Loucy (cell line): ENCODE results near the gene CEBPZOS.
"Not testable (repeated sequence)": the region's sequence is repeated elsewhere in the genome, so short reads cannot be mapped to it uniquely, and the experiment has no call there.

Experiments
- H2AFZ ChIP-seq: fragments of 200-600 bp; sonication (generic); 2 replicates; pipeline ENCODE4 v1.6.0; 2016; ENCODE audit warnings: antibody characterized with exemption, mild to moderate bottlenecking, low read length, moderate library complexity
- H3F3A ChIP-seq: fragments of 200-600 bp; 2 replicates; pipeline ENCODE4 v1.6.0; 2016; ENCODE audit warnings: antibody characterized with exemption, low read depth, mild to moderate bottlenecking
- H3K27me3 ChIP-seq: fragments of 200-600 bp; sonication (generic); 2 replicates; pipeline ENCODE4 v1.6.1; 2014; ENCODE audit warnings: low read length, mild to moderate bottlenecking; ENCODE audit not compliant: insufficient read depth, poor library complexity, severe bottlenecking
- H3K36me3 ChIP-seq: fragments of 200-600 bp; sonication (generic); 2 replicates; pipeline ENCODE4 v1.6.1; 2016; ENCODE audit warnings: low read length; ENCODE audit not compliant: insufficient read depth
- H3K4me1 ChIP-seq: fragments of 200-600 bp; sonication (generic); 2 replicates; pipeline ENCODE4 v1.5.1; 2014; ENCODE audit warnings: low read length, mild to moderate bottlenecking; ENCODE audit not compliant: insufficient read depth, poor library complexity, severe bottlenecking
- H3K4me2 ChIP-seq: fragments of 200-600 bp; sonication (generic); 2 replicates; pipeline ENCODE4 v1.6.0; 2014; ENCODE audit warnings: antibody characterized with exemption, low read length, low read depth, mild to moderate bottlenecking; ENCODE audit not compliant: poor library complexity, severe bottlenecking
- H3K4me3 ChIP-seq: fragments of 200-600 bp; sonication (generic); 2 replicates; pipeline ENCODE4 v1.5.1; 2014; ENCODE audit warnings: low read length, mild to moderate bottlenecking, mixed read lengths; ENCODE audit not compliant: poor library complexity, severe bottlenecking
- H3K79me2 ChIP-seq: fragments of 200-600 bp; sonication (generic); 2 replicates; pipeline ENCODE4 v1.6.1; 2014; ENCODE audit warnings: low read length; ENCODE audit not compliant: insufficient read depth
- H3K9ac ChIP-seq: fragments of 200-600 bp; sonication (generic); 2 replicates; pipeline ENCODE4 v1.6.0; 2014; ENCODE audit warnings: mild to moderate bottlenecking, low read depth, low read length, moderate library complexity; ENCODE audit not compliant: poor library complexity, severe bottlenecking
- H3K9me2 ChIP-seq: fragments of 200-600 bp; sonication (generic); replicated peaks from 2 replicates; pipeline ENCODE4 v1.6.1; 2016; ENCODE audit warnings: low read depth, low read length, mixed read lengths
- H3K9me3 ChIP-seq: fragments of 200-600 bp; sonication (generic); 2 replicates; pipeline ENCODE4 v1.6.1; 2014; ENCODE audit warnings: mild to moderate bottlenecking, antibody characterized with exemption, low read length, low read depth; ENCODE audit not compliant: insufficient read depth
- H4K20me1 ChIP-seq: fragments of 200-600 bp; sonication (generic); 2 replicates; pipeline ENCODE4 v1.6.0; 2014; ENCODE audit warnings: antibody characterized with exemption, low read length, mild to moderate bottlenecking; ENCODE audit not compliant: insufficient read depth, poor library complexity, severe bottlenecking
- CTCF ChIP-seq: fragments of 200-600 bp; sonication (generic); conservative IDR thresholded peaks from 2 replicates; pipeline ENCODE4 v1.5.1; 2014; ENCODE audit warnings: mild to moderate bottlenecking, antibody characterized with exemption, low read length
- EZH2phosphoT487 ChIP-seq: fragments of 200-600 bp; IDR thresholded peaks from 2 replicates; pipeline ENCODE4 v1.6.1; 2018; ENCODE audit warnings: antibody characterized with exemption, mild to moderate bottlenecking, moderate library complexity, borderline replicate concordance

The CEBPZOS gene

DNA sequence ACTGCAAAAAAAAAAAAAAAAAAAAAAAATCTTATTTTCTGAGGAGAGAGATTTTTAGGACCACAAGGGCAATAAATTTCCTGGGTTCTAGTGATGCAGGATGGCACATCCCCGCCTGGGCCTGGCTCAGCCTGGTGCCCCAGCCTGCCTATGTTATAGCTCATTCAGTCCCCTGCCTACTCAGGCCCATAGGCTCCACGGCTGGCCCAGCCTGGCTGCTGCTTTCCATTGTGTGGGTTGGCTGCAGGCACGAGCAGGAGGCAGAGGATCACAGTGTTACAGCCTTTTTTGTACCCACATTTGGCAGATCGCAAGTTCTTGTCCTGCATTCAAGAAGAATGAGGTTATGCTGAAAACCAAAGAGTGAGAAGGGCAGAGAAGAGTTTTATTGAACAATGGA is 5.0 kb upstream of the CEBPZOS start:
- TF ChIP-seq EZH2phosphoT487 (no peak), CTCF (no peak)
- no peaks in the 10 kb centered on the region for H4K20me1 ChIP-seq
- H3K9me3 ChIP-seq: no peaks in the 10 kb centered on the region
- H3F3A ChIP-seq: no peaks in the 10 kb centered on the region
- no peak overlapping the region for H3K4me3 ChIP-seq
- no peaks in the 10 kb centered on the region for H3K9me2 ChIP-seq
- peaks cover 3% of the 10 kb centered on the region for H3K4me1 ChIP-seq
- H3K36me3 ChIP-seq: no peaks in the 10 kb centered on the region
- H2AFZ ChIP-seq: no peak overlapping the region
- no peak overlapping the region for H3K4me2 ChIP-seq
- H3K27me3 ChIP-seq: no peaks in the 10 kb centered on the region
- no peak overlapping the region for H3K9ac ChIP-seq
- no peaks in the 10 kb centered on the region; the same call in 1 of the 2 replicates for H3K79me2 ChIP-seq

DNA sequence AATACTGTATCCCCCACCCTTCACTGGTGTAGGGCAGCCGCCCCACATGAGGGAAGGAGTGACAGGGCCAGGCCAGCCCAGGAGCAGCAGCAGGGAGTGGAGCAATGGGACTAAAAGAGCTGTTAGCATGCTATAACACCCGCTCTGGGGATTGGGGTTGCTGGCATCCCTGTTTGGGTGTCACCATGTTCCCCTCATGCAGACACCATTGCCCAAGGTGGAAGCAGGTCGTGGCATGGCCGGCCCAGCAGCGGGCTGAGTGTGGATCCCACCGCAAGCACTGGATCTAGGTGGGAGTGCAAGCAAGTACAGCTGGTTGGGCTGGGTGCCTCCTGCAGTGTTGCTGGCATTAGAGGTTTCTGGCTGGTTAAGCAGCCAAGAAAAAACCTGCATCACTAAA is 4.5 kb upstream of the CEBPZOS start:
- no peak for TF ChIP-seq EZH2phosphoT487
- TF ChIP-seq CTCF: no peak
- Histone ChIP-seq H3K4me3 (no peak overlapping the region), H3K4me2 (no peak overlapping the region), H3K27me3 (no peaks in the 10 kb centered on the region), H3F3A (no peaks in the 10 kb centered on the region), H3K9ac (no peak overlapping the region), H4K20me1 (peaks cover under 1% of the 10 kb centered on the region), H3K4me1 (peaks cover 3% of the 10 kb centered on the region), H3K9me3 (no peaks in the 10 kb centered on the region), H2AFZ (no peak overlapping the region), H3K36me3 (no peaks in the 10 kb centered on the region), H3K9me2 (no peaks in the 10 kb centered on the region), H3K79me2 (peaks cover 5% of the 10 kb centered on the region)

- peaks cover 13% of the 10 kb centered on the region for H3K79me2 ChIP-seq
- H3K9me2 ChIP-seq: no peaks in the 10 kb centered on the region
- no peaks in the 10 kb centered on the region for H3K36me3 ChIP-seq
- H3K9me3 ChIP-seq: no peaks in the 10 kb centered on the region
- H3F3A ChIP-seq: no peaks in the 10 kb centered on the region
- H2AFZ ChIP-seq: no peak overlapping the region
- H3K4me2 ChIP-seq: no peak overlapping the region
- H4K20me1 ChIP-seq: peaks cover 9% of the 10 kb centered on the region
- no peak for TF ChIP-seq EZH2phosphoT487
- no peak for TF ChIP-seq CTCF
- no peak overlapping the region for H3K9ac ChIP-seq
- H3K4me3 ChIP-seq: no peak overlapping the region
- H3K27me3 ChIP-seq: no peaks in the 10 kb centered on the region
- H3K4me1 ChIP-seq: peaks cover 3% of the 10 kb centered on the region
Observed at GRCh38 chr2:37192551-37192950, 3.7 kb upstream of the CEBPZOS start.

GRCh38 chr2:37195862-37196319 is 405 bp upstream of the CEBPZOS start:
- H3K9me2 ChIP-seq, H3K27me3 ChIP-seq, H3K9me3 ChIP-seq, H3F3A ChIP-seq: not testable (repeated sequence)
- H3K4me1 ChIP-seq: peaks cover 14% of the 10 kb centered on the region
- peak overlapping the region; percentile 99 for H2AFZ ChIP-seq
- peak overlapping the region; percentile 79 for H3K4me3 ChIP-seq
- H3K4me2 ChIP-seq: peak overlapping the region; percentile 86
- H4K20me1 ChIP-seq: peaks cover 36% of the 10 kb centered on the region
- peak overlapping the region; percentile 86 for H3K9ac ChIP-seq
- peaks cover 44% of the 10 kb centered on the region for H3K79me2 ChIP-seq
- H3K36me3 ChIP-seq: peaks cover 17% of the 10 kb centered on the region; the same call in 1 of the 2 replicates
